Measurements from ENCODE around the gene ERG. TPM values are rescaled to one million over a fixed set of nuclear protein-coding genes. Genes with fewer than 3 reads are reported as not detected.

Gene ERG
- total RNA-seq, 1 experiment from 2014 or later = 4.5 TPM

GRCh38 chr21:38472412-38473108, 25.7 kb downstream of the ERG start (continued):
- TF ChIP-seq, protein P1, sequence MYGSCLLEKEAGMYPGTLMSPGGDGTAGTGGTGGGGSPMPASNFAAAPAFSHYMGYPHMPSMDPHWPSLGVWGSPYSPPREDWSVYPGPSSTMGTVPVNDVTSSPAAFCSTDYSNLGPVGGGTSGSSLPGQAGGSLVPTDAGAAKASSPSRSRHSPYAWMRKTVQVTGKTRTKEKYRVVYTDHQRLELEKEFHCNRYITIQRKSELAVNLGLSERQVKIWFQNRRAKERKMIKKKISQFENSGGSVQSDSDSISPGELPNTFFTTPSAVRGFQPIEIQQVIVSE (CRISPR knock-in tag; IDR thresholded peaks at IDR 0.05; ENCODE audit: borderline replicate concordance) = no peak
- TF ChIP-seq FOXP4 (CRISPR knock-in tag; IDR thresholded peaks at IDR 0.05) = peak; percentile 93; the same call in 1 of the 2 replicates
- no peak for TF ChIP-seq NFATC4 (CRISPR knock-in tag; IDR thresholded peaks at IDR 0.05)
- no peak for TF ChIP-seq ZNF219 (CRISPR knock-in tag; IDR thresholded peaks at IDR 0.05; ENCODE audit: borderline replicate concordance)
- TF ChIP-seq, protein P2, sequence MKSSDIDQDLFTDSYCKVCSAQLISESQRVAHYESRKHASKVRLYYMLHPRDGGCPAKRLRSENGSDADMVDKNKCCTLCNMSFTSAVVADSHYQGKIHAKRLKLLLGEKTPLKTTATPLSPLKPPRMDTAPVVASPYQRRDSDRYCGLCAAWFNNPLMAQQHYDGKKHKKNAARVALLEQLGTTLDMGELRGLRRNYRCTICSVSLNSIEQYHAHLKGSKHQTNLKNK (CRISPR knock-in tag; IDR thresholded peaks at IDR 0.05) = no peak
- peak; percentile 73; the same call in 1 of the 2 replicates for TF ChIP-seq FOXP1 (CRISPR knock-in tag; IDR thresholded peaks at IDR 0.05; ENCODE audit: borderline replicate concordance)
- 0 out of 2 replicates have a peak, but pooled peaks have one; percentile 18 for TF ChIP-seq CREM (CRISPR knock-in tag; IDR thresholded peaks at IDR 0.05)
- TF ChIP-seq, protein P3, sequence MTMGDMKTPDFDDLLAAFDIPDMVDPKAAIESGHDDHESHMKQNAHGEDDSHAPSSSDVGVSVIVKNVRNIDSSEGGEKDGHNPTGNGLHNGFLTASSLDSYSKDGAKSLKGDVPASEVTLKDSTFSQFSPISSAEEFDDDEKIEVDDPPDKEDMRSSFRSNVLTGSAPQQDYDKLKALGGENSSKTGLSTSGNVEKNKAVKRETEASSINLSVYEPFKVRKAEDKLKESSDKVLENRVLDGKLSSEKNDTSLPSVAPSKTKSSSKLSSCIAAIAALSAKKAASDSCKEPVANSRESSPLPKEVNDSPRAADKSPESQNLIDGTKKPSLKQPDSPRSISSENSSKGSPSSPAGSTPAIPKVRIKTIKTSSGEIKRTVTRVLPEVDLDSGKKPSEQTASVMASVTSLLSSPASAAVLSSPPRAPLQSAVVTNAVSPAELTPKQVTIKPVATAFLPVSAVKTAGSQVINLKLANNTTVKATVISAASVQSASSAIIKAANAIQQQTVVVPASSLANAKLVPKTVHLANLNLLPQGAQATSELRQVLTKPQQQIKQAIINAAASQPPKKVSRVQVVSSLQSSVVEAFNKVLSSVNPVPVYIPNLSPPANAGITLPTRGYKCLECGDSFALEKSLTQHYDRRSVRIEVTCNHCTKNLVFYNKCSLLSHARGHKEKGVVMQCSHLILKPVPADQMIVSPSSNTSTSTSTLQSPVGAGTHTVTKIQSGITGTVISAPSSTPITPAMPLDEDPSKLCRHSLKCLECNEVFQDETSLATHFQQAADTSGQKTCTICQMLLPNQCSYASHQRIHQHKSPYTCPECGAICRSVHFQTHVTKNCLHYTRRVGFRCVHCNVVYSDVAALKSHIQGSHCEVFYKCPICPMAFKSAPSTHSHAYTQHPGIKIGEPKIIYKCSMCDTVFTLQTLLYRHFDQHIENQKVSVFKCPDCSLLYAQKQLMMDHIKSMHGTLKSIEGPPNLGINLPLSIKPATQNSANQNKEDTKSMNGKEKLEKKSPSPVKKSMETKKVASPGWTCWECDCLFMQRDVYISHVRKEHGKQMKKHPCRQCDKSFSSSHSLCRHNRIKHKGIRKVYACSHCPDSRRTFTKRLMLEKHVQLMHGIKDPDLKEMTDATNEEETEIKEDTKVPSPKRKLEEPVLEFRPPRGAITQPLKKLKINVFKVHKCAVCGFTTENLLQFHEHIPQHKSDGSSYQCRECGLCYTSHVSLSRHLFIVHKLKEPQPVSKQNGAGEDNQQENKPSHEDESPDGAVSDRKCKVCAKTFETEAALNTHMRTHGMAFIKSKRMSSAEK (CRISPR knock-in tag; IDR thresholded peaks at IDR 0.05; ENCODE audit: borderline replicate concordance) = no peak
- TF ChIP-seq ZNF263 (CRISPR knock-in tag; IDR thresholded peaks at IDR 0.05; ENCODE audit: low read depth) = no peak
- TF ChIP-seq E2F4 (CRISPR knock-in tag; IDR thresholded peaks at IDR 0.05; ENCODE audit: borderline replicate concordance, low read depth) = no peak
- TF ChIP-seq, protein P4, sequence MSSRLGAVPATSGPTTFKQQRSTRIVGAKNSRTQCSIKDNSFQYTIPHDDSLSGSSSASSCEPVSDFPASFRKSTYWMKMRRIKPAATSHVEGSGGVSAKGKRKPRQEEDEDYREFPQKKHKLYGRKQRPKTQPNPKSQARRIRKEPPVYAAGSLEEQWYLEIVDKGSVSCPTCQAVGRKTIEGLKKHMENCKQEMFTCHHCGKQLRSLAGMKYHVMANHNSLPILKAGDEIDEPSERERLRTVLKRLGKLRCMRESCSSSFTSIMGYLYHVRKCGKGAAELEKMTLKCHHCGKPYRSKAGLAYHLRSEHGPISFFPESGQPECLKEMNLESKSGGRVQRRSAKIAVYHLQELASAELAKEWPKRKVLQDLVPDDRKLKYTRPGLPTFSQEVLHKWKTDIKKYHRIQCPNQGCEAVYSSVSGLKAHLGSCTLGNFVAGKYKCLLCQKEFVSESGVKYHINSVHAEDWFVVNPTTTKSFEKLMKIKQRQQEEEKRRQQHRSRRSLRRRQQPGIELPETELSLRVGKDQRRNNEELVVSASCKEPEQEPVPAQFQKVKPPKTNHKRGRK (CRISPR knock-in tag; IDR thresholded peaks at IDR 0.05; ENCODE audit: borderline replicate concordance) = 0 out of 2 replicates have a peak, but pooled peaks have one; percentile 55
- TF ChIP-seq ETV6 (CRISPR knock-in tag; IDR thresholded peaks at IDR 0.05) = peak; percentile 74
- TF ChIP-seq ZBTB21 (CRISPR knock-in tag; IDR thresholded peaks at IDR 0.05; ENCODE audit: borderline replicate concordance) = peak; percentile 65
- TF ChIP-seq FOXJ3 (CRISPR knock-in tag; IDR thresholded peaks at IDR 0.05; ENCODE audit: borderline replicate concordance) = no peak
- peak; percentile 81; the same call in 1 of the 2 replicates for TF ChIP-seq TP53 (CRISPR knock-in tag; IDR thresholded peaks at IDR 0.05)
- TF ChIP-seq MYBL2 (CRISPR knock-in tag; IDR thresholded peaks at IDR 0.05) = peak; percentile 68; the same call in 1 of the 2 replicates
- TF ChIP-seq USF1 (CRISPR knock-in tag; IDR thresholded peaks at IDR 0.05) = no peak
- TF ChIP-seq GTF2I (CRISPR knock-in tag; conservative IDR thresholded peaks at IDR 0.05) = no peak
- TF ChIP-seq ZNF121 (CRISPR knock-in tag; IDR thresholded peaks at IDR 0.05) = no peak
- TF ChIP-seq TEAD1 (CRISPR knock-in tag; IDR thresholded peaks at IDR 0.05) = no peak
- TF ChIP-seq TCF7 (CRISPR knock-in tag; IDR thresholded peaks at IDR 0.05; ENCODE audit: low read depth) = no peak
- no peak for TF ChIP-seq AR (CRISPR knock-in tag; IDR thresholded peaks at IDR 0.05)
- TF ChIP-seq MAX (CRISPR knock-in tag; IDR thresholded peaks at IDR 0.05) = peak; percentile 89

Measured in WTC11 (cell line).